Endometrial microvascular endothelial cells (primary cell): ENCODE data around the gene SPRYD4. TPM values are rescaled to one million over a fixed set of nuclear protein-coding genes. Genes with fewer than 3 reads are reported as not detected.
"Not testable (repeated sequence)": the region's sequence is repeated elsewhere in the genome, so short reads cannot be mapped to it uniquely, and the experiment has no call there.

ENCODE experiments used
- in situ Hi-C: cut with HindIII; loops from 2 replicates; pipeline ENCODE4 v1.10.0; 2017; ENCODE audit warnings: low sequenced_read_pairs, low pct_unique_long_range_greater_than_20kb; ENCODE audit errors: inconsistent ontology term
- total RNA-seq: library from RNA; depleted of rRNA; stranded (reverse); fragments of >200 nt; gene quantifications from one replicate; pipeline ENCODE4 v1.2.3, GENCODE V29; 2015; ENCODE audit errors: inconsistent ontology term

SPRYD4 gene
- total RNA-seq, 1 donor from 2014 or later = 4.7 TPM

DNA sequence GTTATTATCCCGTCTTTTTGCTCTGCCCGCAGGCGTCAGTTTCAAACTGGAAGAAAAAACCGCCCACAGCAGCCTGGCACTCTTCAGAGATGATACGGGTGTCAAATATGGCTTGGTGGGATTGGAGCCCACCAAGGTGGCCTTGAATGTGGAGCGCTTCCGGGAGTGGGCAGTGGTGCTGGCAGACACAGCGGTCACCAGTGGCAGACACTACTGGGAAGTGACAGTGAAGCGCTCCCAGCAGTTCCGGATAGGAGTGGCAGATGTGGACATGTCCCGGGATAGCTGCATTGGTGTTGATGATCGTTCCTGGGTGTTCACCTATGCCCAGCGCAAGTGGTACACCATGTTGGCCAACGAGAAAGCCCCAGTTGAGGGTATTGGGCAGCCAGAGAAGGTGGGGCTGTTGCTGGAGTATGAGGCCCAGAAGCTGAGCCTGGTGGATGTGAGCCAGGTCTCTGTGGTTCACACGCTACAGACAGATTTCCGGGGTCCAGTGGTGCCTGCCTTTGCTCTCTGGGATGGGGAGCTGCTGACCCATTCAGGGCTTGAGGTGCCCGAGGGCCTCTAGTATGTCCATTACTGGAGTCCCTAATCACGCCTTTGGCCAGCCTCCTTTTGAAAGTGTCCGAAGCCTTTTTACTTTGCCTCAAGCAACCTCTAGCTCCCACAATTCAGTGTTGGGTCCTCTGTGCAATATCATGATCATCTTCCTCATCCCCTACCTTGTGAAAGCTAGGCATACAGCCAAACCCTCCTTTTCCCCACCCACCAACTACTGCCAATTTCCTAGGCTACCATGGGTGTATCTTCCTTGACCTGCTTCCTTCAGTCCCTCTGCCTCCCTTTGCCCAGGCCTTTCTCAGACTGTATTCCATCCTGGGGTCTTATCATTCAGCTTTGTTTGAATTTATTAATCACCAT is 891 bp downstream of the SPRYD4 start:
- in situ Hi-C loops = no loop called here

DNA sequence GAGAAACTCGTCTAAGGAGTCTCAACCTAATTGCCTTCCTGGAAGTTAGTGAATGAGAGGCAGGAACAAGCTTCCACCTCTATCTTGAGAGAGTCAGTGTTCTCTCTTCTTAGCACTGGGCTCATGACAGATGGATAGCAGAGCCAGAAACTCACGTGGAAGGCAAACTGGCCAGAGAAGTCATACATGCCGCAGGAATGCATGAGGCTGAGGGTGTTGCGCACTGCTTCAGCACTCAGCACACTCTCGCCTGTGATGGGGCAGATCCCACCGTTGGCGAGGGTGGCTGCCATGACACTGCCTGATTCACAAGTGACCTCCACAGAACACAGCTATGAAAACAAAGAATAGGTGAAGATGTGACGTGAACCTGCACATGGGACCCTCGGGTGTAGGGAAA is 6.0 kb downstream of the SPRYD4 start:
- in situ Hi-C loops = no loop called here

- in situ Hi-C loops = no loop called here
Measured at GRCh38 chr12:56476143-56476542, 7.8 kb downstream of the SPRYD4 start.

- in situ Hi-C loops = no loop called here
Measured at GRCh38 chr12:56476972-56477432, 8.6 kb downstream of the SPRYD4 start.

GRCh38 chr12:56477521-56478225 is 9.3 kb downstream of the SPRYD4 start:
- in situ Hi-C loops = no loop called here

GRCh38 chr12:56479625-56480024 is 11.2 kb downstream of the SPRYD4 start:
- in situ Hi-C loops = no loop called here

GRCh38 chr12:56484566-56484965 is 16.2 kb downstream of the SPRYD4 start:
- in situ Hi-C loops = no loop called here

- in situ Hi-C loops = no loop called here
Measured at GRCh38 chr12:56486694-56487093, 18.3 kb downstream of the SPRYD4 start.

GRCh38 chr12:56487448-56488040 is 19.2 kb downstream of the SPRYD4 start:
- in situ Hi-C loops = no loop called here

GRCh38 chr12:56488041-56488955 is 19.9 kb downstream of the SPRYD4 start, which contains the start of gene GLS2:
TSS of gene GLS2 (minus strand) at chr12:56488161. CDS start at chr12:56488118, 43 bp downstream.
- in situ Hi-C loops = no loop called here

DNA sequence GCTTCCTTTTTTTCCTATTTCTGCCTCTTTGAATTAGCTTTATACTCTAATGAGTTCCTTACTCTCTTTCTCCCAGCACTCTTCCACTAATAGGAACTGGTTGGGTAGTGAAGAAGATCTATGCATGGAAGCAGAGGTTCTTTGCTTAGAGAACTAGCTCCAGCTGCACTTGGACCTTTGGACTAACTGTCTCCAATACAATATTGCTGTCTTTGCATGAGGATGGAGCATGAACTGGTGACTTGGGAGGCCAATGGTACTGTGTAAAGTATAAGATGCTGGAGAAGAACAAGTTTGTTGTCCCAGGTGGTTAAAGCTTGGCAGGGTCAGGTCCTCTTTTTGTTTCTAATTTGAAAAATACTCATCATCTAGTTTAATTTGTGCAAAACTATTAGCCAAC is 22.0 kb downstream of the SPRYD4 start:
- in situ Hi-C loops = no loop called here

DNA sequence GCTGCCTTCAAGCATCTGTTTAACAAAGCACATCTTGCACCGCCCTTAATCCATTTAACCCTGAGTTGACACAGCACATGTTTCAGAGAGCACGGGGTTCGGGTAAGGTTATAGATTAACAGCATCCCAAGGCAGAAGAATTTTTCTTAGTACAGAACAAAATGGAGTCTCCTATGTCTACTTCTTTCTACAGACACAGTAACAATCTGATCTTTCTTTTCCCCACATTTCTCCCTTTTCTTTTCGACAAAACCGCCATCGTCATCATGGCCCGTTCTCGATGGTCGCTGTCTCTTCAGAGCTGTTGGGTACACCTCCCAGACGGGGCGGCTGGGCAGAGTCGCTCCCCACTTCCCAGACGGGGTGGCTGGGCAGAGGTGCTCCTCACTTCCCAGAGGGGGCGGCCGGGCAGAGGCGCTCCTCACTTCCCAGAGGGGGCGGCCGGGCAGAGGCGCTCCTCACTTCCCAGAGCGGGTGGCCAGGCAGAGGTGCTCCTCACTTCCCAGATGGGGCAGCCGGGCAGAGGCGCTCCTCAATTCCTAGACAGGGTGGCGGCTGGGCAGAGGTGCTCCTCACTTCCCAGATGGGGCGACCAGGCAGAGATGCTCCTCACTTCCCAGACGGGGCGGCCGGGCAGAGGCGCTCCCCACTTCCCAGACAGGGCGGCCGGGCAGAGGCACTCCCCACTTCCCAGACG is 25.2 kb downstream of the SPRYD4 start:
- in situ Hi-C loops = not testable (repeated sequence)

GRCh38 chr12:56494106-56494415 is 25.7 kb downstream of the SPRYD4 start:
- in situ Hi-C loops = not testable (repeated sequence)

DNA sequence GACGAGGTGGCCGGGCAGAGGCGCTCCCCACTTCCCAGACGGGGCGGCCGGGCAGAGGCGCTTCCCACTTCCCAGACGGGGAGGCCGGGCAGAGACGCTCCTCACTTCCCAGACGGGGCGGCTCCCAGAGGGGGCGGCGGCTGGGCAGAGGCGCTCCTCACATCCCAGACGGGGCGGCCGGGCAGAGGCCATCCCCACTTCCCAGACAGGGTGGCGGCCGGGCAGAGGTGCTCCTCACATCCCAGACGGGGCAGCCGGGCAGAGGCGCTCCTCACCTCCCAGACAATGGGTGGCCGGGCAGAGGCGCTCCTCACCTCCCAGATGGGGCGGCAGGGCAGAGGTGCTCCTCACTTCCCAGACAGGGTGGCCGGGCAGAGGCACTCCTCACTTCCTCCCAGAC is 26.1 kb downstream of the SPRYD4 start:
- in situ Hi-C loops = not testable (repeated sequence)

GRCh38 chr12:56496704-56497103 is 28.3 kb downstream of the SPRYD4 start:
- in situ Hi-C loops = not testable (repeated sequence)

DNA sequence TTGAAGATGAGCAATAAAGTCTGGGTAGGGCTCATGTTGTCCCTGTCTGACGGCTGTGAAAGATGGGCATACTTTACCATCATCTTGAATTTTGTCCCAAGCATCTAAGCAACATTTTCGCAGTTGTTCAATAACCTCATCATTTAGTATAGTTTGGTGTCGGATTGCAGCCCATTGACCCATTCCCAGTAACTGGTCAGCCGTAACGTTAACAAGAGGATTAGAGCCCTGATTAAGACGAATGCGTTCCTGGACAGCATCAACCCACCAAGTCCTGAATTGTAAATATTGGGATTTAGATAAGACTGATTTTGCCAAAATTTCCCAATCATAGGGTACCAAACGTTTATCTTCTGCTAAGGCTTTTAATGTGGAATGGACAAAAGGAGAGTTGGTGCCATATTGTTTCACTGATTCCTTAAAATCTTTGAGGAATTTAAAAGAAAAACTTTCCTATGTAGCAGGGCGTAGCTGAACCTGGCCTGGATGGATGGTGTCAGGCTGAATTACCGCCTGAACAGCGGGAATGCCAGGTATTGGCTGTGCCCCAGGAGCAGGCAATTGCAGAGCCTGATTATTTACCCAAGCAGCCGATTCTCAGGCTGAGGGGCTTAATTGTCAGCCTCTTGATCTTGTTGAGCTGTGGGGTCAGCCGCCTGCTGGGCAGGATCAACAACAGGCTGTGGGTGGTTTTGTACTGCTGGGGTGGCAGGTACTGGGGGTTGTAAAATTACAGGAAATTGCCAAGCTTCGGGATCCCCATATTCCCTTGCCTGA is 29.9 kb downstream of the SPRYD4 start:
- in situ Hi-C loops = not testable (repeated sequence)

- in situ Hi-C loops = not testable (repeated sequence)
Measured at GRCh38 chr12:56499452-56499851, 31.1 kb downstream of the SPRYD4 start.
